ENCODE measurements around the gene C20orf96.
"Not testable (repeated sequence)": the region's sequence is repeated elsewhere in the genome, so short reads cannot be mapped to it uniquely, and the experiment has no call there.

Gene C20orf96

GRCh38 chr20:278607-279571, 11.7 kb downstream of the C20orf96 start:
- no peak for DNase-seq

DNA sequence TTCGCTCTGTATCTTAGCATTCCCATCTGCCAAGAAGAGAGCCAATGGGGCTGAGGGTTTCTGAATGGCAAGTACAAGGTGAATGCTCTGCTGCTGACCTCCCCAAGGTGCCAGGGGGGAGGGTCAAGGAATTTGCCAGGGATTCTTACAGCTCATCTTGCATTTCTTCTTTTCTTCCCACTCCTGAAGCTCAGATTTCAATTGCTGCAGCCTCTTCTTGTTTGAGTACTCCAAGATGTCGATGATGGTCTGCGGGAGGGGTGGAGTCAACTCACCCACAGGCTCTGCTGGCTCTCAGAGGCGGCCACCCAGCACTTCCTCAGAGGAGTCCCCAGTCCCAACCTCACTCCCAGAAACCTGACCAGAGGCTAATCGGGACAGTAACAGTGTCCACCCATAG, 12.4 kb downstream of the C20orf96 start:
- DNase-seq, result no peak

GRCh38 chr20:277496-277781, 13.1 kb downstream of the C20orf96 start:
- DNase-seq, result no peak

DNA sequence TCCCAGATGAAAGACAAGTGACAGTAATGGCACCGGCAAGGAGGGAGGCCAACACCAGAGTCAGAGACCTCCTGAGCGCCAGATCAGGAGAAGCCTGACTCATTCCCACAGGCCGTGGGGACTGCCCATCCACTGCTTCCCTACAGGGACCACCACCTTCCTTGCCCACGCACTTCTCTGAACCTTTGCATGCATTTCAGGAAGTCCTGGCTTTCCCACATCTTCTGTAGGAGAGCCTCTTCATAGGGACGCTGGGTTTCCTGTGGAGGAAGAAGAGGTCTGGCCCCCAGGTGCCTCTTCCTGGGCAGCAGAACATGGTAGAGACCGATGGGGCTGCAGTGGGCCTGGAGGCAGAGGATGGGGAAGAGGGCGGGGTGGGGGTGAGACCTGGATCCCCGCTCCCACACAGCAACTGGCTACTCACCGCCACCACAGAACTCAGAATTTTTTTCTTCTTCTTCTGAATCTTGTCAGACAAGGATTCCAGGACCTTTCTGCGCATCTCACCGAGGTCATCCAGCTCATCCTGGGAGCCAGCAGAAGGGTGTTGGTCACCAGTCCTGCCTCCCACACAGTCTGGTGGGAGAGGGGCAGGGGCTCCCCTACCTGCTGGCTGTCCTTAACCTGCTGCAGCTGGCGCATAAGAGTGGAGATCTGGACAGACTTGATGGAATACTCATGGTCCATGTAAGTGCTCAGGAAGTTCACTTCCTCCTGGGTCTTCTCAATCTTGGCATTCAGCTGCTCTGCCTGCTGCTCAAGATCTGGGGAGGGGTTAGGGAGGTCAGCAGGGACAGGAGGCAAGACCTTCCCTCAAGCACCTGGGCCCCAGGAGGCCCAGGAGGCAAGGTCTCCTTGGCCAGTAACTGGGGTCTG, 13.7 kb downstream of the C20orf96 start:
- no peak for DNase-seq

- DNase-seq, result no peak
Observed at GRCh38 chr20:275791-276190, 14.8 kb downstream of the C20orf96 start.

GRCh38 chr20:273884-274283, 16.7 kb downstream of the C20orf96 start:
- no peak for DNase-seq

- no peak for DNase-seq
Observed at GRCh38 chr20:272718-273117, 17.8 kb downstream of the C20orf96 start.

DNA sequence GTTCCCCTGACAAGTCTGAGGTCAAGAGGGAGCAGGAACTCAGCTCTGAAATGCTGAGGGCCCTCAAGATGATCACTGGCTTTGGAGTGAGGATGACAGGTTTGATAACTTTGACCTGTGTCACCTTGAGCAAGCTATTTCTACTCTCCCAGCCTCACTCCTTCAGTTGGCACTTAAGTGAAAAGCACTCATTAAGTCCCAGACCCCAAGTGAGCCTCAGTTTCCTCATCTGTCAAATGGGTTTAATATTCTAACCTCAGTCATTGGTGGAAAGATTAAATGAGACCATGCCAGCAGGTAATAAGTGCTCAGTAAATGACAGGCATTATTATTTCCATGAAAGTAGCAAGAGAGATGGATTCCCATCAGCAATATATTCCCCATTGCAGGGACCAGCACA, 19.0 kb downstream of the C20orf96 start:
- no peak for DNase-seq

DNA sequence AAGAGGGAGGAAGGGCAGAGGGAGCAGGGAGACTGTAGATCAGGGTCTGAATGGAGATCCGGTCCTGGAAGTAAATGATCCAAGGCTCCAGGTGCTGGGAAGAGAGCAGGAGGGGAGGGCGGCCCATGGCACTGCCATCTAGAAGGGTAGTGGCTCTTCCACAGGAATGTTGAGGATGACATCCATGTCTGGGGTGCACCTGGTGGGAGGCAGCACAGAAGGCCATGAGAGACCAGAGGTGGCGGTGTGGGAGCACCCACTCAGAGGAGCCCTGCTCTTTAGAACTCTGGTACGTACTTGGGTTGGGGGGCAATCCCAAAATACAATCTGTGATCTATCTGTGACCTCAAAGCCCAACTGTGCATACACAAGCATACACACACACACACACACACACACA, 19.5 kb downstream of the C20orf96 start:
- DNase-seq, result no peak

DNA sequence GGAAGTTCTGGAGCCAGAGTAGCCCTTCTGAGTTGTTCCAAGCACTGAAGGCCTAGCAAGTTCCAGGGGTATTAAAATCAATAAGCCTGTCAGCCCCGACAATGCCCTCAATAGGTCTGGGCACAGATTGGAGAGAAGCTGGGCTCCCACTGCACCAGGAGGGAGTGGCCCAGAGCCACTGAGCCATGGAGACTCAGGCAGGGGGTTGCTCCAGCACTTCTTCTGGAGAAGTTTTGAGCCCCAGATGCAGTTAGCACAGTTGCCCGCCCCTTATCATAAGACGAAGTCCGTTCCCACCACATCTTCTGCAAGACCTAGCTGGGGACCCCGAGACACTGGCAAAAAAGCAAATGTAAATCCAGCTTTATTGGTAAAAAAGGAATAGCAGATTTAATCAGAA, 20.0 kb downstream of the C20orf96 start:
- no peak for DNase-seq

- DNase-seq, result peak; percentile 24
Observed at GRCh38 chr20:266596-267562, 23.7 kb downstream of the C20orf96 start.

GRCh38 chr20:263701-264100, 26.8 kb downstream of the C20orf96 start:
- no peak for DNase-seq

- no peak for DNase-seq
Observed at GRCh38 chr20:259981-260380, 30.6 kb downstream of the C20orf96 start.

DNA sequence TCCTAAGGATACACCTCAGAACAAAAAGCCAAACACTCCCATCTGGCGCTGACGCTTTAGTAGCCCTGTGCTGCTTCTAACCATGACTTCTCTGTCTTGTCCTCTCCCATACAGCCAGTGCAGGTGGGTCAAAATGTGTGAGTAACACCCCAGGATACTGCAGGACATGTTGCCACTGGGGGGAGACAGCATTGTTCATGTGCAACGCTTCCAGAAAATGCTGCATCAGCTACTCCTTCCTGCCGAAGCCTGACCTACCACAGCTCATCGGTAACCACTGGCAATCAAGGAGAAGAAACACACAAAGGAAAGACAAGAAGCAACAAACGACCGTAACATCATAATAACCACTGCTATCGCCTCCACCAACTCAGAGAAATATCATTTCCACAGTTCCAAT, 31.6 kb downstream of the C20orf96 start:
- no peak for DNase-seq

GRCh38 chr20:258269-258858, 32.2 kb downstream of the C20orf96 start:
- no peak for DNase-seq

DNA sequence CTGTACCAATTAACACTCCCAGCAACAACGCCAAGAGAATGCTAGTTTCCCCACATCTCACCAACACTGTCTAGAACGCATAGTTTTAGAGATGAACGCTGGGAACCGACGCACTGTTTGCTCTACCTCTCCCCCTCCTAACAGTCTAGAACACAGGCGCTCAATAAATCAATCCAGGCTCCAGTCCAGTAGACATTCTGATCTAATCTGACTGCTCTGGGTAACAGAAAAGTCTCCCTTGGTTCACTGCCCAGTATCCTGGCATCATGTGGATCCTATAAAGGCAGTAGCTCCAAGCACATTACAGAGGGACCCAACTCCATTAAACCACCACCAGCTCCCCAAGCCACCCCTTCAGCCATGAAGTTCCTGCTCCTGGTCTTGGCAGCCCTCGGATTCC, 33.1 kb downstream of the C20orf96 start, which contains the start of gene DEFB132:
DEFB132 (plus strand) TSS at position 306 of the 400 bp plus-strand sequence; CDS start at position 361, 55 bp downstream.
- DNase-seq, result no peak

DNA sequence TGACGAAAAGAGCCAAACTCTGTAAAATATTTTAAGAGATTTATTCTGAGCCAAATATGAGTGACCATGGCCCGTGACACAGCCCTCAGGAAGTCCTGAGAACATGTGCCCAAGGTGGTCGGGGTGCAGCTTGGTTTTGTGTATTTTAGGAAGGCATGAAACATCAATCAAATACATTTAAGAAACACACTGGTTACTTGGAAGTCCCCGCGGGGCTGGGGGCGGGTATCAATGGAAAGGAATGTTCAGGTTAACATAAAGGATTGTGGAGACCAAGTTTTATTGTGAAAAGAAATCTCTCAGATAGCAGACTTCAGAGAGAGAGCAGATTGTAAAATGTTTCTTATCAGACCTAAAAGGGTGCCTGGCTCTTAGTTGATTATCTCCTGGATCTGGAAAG, 37.1 kb downstream of the C20orf96 start:
- DNase-seq, result not testable (repeated sequence)

DNA sequence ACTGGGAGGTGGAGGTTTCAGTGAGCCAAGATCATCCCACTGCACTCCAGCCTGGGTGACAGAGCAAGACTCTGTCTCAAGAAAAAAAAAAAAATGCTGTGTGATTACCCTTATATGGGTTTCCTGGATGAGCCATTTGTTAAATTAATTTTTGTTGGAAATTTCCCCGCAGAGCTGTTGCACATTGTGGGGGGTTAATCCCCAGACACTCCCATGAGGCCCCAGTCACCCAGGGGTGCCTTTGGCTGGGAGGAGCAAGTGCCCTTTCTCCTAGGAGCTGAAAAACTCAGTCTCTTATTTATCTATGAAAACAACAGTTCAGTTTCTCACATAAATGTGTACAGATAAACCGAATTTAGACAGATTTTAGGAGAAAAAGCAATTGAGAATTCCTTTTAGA, 37.7 kb downstream of the C20orf96 start:
- no peak for DNase-seq

GRCh38 chr20:251354-251753, 39.2 kb downstream of the C20orf96 start:
- no peak for DNase-seq

- no peak for DNase-seq
Observed at GRCh38 chr20:242905-243304, 47.6 kb downstream of the C20orf96 start.

GRCh38 chr20:237929-238328, 52.6 kb downstream of the C20orf96 start:
- no peak for DNase-seq

DNA sequence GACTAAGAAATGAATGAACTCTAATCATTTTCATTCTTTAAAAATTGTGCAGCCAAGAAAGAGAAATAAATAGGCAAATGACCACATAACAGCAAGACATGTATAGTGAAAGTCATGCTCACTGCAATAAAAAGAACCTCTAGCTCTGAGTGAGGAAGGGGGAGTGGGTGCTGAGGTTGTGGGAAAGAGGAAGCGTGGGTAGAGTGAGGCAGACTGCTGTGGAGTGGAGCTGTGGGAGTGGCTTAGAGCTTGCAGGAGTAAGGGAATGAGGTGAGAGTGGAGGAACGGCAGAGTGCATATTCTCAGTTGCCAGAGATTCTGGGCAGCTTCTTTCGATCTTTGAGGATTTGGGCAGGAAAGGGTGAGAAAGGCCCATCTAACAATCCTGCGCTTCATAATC, 53.1 kb downstream of the C20orf96 start:
- DNase-seq, result no peak
